Stimulated activated CD8-positive, alpha-beta memory T cell treated with anti-CD3 and anti-CD28 coated beads, Interleukin-15, amount 100 ng/mL, for 48 hours (primary cell): ENCODE results near the gene NHSL2.

Experiments
- DNase-seq, 2 donors: peaks; one replicate each; pipeline ENCODE4 v3.0.0-alpha.2; 2020; ENCODE audit warnings: low read depth in 2 of 2

NHSL2 gene

DNA sequence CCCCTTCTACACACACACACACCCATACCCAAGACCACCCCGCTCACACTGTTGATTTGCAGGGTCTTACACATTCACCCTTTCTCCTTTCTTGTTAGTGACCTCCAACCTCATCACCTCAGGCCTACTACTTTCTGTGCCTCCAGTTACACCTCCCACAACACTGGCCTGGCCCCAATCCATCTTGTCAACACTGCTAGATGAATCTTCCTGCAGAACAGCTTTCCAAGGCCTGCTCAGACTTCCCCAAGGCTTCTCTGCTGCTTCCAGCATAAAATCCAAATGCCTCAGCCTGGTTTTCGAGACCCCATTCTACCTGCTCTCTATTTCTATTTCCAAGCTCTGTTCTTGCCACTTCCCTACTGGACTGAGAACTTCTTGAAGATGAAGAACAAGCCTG, 79.9 kb downstream of the NHSL2 start:
- DNase-seq, result no peak

DNA sequence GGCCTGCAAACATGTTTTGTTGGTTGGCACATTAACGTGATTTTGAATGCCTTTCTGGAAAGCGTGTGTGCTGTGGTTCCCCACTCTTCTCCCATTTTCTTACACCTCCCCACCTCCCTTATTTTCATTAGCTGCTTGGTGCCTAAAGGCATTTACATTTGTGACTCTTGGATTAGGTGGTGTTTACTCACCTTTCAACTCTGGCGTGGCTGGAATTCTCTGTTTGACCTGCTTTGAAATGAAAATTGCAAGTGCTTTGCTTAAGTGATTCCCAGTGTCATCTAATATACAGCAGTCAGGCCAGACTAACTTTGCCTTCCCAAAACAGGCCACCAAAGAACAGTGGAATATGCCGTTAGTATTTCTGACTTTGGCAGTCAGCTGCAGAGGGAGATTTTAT, 80.5 kb downstream of the NHSL2 start:
- DNase-seq, result no peak

DNA sequence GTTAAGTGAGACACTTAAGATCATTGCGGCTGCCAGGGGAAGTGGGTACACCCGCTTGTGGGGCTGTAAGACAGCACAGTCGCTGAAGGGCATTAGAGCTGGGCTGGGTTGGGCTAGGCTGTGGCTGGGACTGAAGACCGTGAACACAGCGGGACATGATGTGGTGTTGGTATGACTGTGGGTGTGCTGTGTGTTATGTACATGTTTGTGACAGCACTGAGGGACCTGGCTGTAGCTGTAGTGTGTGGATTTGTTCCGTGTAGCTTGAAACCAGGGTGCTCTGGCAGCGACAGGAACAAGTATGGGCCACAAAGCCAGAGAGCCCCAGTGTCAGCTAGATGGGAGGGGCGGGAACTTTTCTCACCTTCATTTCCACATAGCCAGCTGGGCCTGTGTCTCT, 82.1 kb downstream of the NHSL2 start:
- DNase-seq, result peak in 1 of 2 donors; percentile 4

DNA sequence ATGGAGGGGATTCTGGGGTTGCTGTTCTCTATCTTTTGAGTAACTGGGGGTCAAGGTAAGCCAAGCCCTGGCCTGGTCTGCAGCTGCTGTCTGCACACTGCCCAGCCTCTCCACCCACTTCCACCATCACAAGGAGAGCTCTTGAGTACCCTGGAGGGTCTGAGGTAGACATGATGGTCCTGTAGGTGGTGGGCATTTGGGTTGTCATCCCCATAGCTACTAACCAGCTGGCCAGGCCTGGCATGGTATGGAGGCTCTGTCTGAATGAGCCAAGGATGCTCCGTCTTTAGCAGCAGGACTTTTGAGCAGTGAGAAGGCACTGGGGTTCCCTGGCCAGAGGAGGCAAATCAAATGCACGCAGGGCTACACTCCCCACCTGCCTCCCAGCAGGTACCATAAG, 82.7 kb downstream of the NHSL2 start:
- no peak for DNase-seq

DNA sequence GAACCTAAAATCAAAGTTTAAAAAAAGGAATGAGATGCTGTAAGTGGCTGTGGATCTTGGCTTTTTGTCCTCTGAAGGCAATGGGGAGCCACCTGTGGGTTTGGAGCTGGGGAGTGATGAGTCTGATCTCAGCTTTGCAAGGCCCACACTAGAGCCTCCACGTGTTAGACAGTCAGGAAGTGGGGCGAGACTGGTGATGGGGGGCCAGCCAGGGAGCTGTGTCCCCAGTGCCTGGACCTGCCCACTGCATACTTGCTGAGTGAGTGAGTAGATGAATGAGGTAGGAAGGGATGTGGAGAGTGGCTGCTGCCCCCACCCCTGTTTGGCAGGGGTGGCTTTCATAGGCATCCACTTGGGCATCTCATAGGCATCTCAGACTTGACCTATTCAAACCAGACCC, 84.0 kb downstream of the NHSL2 start:
- DNase-seq, result no peak

DNA sequence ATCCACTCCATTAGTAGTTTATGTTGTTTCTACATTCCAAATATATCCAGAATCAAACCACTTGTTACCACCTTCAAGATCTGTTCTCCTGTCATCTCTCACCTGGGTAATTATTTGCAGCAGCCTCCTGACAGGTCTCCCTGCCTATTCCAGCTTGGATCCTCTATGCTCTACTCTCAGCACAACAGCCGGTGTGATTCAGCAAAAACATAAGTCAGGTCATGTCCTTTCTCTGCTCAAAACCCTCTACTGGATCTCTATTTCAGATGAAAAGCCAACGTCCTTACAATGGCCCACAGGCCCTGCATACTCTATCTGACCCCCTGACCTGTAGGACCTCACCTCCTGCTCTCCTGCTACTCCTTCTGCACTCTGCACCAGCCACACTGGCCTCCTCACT, 84.5 kb downstream of the NHSL2 start:
- no peak for DNase-seq

DNA sequence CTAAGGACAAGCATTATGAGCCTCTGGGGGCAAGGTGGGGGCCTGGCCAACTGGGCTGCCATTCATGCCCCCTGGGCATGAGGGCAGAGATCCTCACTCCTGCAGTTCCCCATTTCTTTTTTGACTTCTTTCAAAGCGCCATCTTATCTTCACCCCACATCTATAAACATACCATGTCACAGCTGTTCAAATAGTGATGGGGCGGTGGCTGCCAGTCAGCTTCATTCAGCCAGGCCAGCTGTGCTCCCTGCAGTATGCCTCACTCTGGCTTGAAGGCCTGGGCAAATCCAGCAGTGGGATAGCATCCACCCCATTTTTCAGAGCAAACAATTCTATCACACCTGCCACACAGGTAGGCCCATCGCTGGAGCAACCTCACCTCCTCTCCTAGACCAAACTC, 85.5 kb downstream of the NHSL2 start:
- DNase-seq, result no peak

DNA sequence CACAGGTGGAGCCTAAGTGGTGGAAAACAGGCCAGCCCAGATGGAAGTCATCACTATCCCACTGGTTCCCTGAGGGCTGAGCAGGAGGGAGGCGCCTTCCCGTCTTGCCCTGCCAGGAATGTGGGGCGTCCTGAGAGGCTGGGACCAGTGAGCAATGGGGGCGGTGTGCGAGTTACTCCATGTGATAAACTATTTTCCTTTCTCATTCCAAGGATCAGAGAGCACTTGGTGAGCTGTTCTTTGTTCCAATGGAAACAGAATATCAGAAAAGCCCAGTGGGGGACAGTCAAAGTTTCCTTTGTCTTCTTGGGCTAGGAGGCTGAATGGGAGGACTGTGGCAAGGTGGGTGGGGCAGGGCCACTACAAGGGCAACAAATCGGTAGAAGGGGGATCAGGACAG, 86.2 kb downstream of the NHSL2 start:
- no peak for DNase-seq

DNA sequence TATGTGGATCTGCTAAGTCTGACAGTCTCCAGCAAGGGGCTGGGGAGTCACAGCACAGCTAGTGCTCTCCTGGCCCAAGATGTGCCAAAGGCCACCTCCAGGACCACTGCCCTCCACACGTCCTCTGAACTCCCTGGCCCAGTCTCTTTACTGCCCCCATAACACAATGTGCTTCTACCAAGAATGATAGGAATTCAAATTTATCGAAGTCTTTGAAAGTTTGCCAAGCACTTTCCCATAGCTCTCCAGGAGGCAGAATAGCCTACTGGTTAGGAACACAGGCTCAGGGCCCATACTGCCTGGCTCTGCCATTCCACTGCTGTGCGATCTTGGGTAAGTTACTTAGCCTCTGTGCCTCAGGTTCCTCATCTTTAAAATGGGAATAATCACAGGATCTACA, 86.7 kb downstream of the NHSL2 start:
- DNase-seq, result no peak

DNA sequence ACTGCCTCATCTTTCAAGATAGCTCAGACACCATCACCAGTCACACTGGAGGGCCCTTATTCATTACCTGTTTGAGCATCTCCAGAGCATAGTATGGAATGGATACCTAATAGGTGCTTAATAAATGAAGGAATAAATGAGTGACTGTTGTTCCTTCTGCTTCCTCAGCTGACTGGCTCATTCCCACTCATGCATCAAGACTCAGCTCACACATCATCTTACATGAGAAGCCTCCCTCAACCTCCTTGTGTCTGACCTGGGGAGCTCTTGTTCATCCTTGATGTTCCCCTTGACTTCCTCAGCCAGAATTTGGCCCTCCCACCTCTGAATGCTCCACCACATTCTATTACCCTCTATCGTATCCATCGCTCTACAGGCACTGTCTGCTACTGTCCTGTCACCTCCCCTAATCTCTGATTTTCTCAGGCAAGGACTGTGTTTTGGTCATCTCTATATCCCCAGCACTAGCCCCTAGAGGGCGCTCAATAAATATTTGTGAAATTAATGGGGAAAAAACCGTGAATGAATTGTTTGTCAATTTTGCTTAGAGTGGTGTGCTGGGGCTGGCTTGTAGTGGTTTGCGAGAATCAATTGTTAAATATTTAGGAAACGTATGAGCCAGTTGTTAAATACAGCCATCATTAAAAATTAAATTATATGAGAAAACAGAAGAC, 88.3 kb downstream of the NHSL2 start:
- no peak for DNase-seq

DNA sequence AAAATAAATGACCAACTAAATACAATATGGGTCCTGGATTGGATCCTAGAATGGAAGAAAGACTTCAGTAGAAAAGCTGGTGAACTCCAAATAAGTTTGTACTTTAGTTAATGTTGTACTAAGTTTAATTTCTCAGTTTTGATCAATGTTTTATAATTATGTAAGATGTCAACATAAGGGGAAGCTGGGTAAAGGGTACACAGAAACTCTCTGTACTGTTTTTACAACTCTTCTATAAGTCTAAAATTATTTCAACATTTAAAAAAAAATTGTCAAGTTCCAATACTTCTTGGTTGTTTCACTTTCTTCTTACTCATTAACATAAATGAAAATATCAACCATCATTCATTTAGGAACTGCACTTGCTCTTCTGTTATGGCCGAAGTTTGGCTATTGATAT, 88.9 kb downstream of the NHSL2 start:
- no peak for DNase-seq

DNA sequence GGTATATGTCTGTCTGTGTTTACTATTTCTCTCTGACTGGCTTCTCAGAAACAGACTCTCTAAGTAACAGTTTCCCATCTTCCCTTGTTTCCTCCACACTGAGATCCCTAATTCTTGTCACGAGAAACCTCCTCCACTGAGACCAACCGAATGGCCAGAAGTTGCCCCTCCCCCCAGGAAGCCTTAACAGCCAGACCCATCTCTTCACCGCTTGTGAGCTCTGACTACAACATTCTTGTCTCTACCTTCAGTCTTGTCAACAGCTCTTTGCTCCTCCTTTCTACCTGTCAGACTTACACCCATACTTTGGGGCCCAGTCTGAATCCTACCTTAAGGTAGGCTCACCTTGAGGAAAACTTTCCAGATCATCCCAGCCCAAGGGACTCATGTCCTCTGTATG, 90.8 kb downstream of the NHSL2 start:
- no peak for DNase-seq

DNA sequence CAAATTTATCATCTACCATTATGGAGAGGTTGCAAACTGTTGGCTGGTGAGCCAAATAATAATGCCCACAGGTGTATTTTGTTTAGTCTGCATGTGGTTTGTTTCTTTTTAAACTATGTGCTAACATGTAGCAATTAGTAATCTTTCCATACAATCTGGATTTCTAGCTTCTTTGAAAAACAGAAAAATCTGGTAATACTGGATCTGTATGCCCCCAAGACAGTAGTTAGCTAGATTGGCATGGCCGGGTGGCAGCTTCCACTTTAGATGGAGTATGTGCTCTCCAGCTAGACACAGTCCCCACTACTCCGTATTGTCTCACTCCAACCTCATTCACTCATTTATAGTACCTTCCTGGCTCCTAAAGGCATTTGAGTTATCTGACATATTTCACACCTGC, 91.3 kb downstream of the NHSL2 start:
- DNase-seq, result no peak

DNA sequence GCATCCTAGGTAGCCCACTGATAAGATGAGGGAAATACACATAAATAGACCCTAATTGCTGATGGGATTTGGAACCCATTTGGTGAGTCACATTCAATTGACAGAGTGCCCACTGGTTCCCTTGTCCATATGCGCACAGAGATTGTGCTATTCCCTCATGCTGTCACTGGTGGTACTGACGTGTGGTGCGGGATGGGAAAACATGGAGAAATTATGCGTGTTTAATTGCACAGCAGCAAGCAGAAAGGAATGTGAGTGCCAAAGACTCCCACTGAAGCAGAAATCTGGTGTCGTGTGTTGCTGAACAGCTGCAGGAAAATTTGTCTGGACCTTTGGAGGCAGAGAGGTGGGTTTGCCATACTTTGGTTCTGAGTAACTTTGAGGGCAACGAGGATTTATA, 92.2 kb downstream of the NHSL2 start:
- DNase-seq, result no peak

DNA sequence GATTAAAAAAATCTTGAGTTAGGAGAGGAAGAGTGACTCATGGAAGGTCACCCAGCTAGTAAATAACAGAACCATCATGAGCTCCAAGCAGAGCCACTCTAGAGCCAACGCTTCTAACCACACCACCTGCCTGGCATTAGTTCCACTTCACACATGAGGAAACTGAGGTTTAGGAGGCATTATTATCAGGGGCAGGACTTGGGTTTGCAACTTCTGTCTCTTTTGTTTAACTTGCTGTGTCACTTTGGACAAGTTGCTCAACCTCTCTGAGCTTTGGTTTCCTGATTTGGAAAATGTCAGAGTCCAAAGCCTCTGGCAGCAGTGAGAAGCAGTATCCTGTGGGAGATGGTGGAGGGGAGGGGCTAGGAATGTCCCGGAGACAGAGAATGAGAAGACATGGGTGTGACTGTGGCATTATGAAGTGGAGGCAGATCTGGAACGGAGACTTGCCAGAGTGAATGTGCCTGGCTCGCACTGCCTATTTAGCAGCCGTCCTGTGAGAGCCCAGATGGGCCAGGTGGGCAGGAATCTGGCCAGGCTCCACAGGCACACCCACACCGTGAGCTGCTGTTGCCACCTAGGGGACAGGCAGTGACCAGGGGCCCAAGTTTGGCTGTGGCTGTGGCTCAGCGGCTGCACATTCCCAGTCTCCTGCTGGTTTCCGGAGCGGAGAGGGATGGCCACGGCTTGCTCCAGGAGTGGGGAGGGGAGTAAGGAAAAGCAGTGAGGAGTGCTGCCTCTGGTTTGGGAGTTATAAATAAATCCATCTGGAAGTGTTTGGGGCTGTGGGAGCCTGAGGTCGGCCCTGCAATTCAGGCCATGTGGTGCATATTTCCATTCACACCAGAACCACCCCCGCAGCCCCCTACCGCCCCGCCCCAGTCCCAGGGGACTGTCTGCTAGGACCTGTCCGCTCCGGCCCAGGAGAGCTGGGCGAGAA, 93.4 kb downstream of the NHSL2 start:
- DNase-seq, result no peak

DNA sequence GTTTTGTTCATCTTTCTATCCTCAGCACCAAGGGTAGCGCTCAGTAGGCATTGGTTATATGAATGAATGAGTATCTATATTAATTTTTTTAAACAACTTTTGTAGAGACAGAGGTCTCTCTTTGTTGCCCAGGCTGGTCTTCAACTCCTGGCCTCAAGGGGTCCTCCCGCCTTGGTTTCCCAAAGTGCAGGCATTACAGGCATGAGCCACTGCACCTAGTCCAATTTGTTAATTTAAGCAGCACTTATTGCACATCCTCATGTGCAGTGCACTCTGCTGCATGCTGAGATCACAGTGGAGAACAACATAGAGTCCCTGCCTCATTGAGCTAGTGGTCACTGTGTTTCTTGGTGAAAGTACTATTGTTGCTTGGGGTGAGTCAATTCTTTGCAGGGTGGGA, 94.4 kb downstream of the NHSL2 start:
- no peak for DNase-seq

DNA sequence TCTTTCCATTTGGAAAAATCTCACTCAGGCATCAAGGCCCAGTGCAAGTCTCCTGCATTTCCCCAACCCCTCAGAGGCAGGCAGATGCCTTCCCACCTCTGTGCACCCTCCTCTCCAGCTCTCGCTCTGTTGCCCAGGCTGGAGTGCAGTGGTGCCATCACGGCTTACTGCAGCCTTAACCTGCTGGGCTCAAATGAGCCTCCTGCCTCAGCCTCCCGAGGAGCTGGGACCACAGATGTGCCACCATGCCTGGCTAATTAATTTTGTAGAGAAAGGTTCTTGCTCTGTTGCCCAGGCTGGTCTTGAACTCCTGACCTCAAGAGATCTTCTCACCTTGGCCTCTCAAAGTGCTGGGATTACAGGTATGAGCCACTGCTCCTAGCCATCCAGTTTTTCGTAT, 95.8 kb downstream of the NHSL2 start:
- no peak for DNase-seq

DNA sequence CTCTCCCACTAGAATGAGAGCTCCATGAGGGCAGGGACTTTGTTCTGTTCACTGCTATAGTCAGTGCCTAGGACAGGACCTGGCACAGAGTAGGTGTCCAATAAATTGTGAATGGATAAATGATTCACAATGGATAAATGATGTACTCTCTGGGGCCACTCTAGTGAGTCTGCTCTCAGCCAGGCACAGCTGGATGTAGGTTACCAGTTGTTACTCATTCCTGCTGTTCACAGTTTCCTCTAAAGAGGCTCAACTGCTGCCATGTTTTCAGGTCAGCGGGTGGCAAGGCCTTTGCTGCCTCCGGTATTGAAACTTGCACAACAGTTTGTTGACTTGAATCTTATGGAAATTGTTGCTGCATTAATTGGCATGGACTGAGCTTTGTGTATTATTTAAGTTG, 99.1 kb downstream of the NHSL2 start:
- DNase-seq, result no peak

DNA sequence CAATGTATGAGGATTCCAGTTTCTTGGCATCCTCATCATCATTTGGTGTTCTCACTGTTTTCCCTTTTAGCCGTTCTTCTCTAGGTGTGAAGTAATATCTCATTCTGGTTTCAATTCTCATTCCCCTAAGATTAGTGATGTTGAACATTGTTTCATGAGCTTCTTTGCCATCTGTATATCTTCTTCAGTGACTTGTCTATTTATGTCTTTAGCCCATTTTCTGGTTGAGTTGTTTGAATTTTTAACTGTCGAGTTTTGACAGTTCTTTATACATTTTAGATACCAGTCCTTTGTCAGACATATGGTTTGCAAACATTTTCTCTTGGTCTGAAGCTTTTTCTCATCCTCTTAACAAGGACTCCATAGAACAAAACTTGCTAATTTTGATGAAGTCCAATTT, 101.1 kb downstream of the NHSL2 start:
- DNase-seq, result no peak

DNA sequence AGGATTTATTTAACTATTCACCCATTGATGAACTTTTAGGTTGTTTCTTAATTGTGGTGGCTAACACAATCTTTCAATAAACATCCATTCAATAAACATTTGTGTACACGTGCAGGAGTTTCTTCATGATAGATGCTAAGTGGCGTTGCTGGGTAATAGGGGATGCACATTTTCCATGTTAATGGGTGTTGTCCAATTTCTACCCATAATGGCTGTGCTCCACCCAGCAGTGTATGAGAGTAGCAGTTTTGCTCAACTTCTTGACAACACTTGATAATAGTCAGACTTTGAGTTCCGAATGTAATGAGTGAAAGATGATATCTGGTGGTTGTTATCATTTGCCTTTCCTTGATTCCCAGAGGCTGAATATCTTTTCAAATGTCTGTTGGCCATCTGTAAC, 104.7 kb downstream of the NHSL2 start:
- no peak for DNase-seq

DNA sequence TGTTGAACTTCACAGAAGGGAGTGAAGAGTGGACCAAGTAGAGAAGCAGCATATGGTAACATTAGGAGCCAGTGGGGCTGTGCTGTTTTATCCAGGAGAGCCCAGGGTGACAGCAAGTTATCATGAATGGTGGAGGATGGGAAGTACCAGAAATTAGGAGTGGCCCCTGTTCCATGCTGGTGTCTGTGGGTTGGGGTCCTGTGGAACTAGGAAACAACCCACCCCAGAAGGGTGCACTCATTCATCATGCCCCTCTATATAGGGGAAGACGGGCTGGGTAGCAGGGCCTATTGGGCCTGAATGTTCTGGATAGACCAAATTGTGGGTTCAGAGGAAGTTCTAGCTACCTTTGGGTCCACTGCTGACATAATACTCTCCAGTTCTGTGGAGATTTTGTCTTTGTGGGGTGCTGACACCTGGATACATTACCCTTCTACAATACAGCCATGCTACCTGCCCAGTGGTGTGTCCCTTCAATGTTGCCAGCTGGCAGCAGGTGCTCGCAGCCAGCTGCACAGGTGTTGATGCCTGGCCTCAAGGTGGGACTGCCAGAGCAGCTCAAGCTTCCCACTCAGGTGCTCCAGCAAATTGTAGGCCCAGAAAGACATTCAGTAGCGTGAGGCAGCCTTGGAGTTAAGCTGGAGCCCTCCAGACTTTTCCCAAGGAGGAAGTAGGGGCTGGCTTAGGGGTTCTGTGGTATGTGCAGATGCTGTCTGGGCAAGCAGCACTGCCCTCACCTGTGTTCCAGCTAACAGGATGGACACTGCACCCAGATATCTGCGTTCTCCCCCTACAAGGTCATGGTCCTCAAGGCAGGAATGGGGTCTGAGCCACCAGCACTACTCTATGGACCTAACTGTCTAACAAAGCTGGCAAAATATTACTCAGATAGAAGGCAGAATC, 106.5 kb downstream of the NHSL2 start:
- DNase-seq, result no peak
